Fibroblast of skin of back (primary cell): ENCODE results near the gene PPP2R5B. TPM values are rescaled to one million over a fixed set of nuclear protein-coding genes. Genes with fewer than 3 reads are reported as not detected.
A peak's percentile ranks its signal among the peaks of the same experiment; 100 is the strongest.

Experiments used
- DNase-seq: peaks from one replicate; pipeline ENCODE4 v3.0.0-alpha.2; 2013
- polyA plus RNA-seq, 2 experiments: library from polyadenylated mRNA; unstranded; fragments of 120-200 nt; gene quantifications; one replicate each; pipeline ENCODE4 v1.2.1, GENCODE V29; 2013; ENCODE audit not compliant: insufficient read length in 2 of 2

Gene PPP2R5B
- polyA plus RNA-seq (2013, experiment 1 of 2; ENCODE audit: insufficient read length) = 39.3 TPM
- polyA plus RNA-seq (2013, experiment 2 of 2; ENCODE audit: insufficient read length) = 28.4 TPM

- peak; percentile 97 for DNase-seq
These were observed at the start of gene PPP2R5B for GRCh38 chr11:64923944-64924909. Gene PPP2R5B (plus strand): TSS chr11:64924689. CDS start chr11:64925735, 1,046 bp downstream.

DNA sequence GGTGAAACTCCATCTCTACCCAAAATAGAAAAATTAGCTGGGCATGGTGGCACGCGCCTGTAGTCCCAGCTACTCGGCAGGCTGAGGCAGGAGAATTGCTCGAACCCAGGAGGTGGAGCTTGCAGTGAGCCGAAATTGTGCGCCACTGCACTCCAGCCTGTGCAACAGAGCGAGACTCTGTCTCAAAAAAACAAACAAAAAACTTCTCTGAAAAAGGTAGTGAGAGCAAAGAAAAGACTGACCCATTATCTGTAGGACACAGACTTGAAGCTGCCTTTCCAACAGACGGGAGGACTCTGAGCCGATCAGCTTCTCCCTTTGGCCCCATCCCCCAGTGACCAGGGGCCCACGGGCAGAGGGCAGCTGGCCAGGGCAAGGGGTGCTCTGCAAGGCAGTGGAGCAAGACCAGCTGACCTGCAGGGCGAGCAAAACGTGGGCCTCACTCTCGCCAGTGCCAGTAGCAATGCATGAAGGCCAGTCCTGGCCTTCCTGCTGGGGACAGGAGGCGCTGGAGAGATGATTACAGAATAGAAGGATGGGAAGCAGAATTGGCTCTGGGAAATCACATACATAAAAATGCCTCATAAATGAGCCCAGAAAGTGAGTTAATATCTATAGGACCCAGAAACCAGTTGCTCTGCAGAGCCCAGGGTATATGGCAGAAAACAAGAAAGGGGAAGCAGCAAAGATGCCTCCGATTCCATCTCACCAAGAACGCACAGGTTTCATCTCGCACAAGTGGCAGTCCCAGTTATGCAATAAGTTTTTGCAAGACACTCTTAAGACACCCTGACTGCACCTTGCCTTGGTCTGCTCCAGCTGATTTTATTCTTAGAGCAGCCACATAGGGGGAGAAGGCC, 48.9 kb upstream of the PPP2R5B start:
- no peak for DNase-seq

DNA sequence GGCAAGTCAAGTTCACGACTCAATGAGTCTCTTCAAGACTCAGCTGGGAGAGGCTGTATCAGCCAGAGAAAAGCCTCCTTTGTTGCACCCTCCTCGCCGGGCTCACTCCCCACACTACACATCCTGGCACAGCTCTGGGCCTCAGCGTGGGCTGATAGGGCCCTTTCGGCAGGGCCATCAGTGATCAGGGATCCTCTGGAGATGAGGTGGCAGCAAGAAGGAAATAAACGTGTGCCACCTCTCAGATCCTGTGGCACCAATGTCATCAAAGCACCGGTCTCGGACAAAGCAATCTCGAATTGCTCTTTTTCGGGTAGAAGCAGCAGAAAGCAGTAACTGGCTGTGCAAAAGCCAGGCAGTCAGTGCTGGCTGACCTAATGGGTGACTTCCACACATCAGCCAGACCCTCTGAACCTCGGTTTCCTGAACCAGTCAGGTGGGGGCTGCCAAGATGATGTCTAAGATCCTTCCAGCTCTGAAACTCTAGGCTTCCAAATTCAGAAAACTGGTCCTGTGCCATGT, 48.2 kb upstream of the PPP2R5B start:
- DNase-seq = no peak

- peak; percentile 93 for DNase-seq
These were observed 47.6 kb upstream of the PPP2R5B start for GRCh38 chr11:64876835-64877341.

GRCh38 chr11:64877390-64878222, 46.9 kb upstream of the PPP2R5B start:
- no peak for DNase-seq

DNA sequence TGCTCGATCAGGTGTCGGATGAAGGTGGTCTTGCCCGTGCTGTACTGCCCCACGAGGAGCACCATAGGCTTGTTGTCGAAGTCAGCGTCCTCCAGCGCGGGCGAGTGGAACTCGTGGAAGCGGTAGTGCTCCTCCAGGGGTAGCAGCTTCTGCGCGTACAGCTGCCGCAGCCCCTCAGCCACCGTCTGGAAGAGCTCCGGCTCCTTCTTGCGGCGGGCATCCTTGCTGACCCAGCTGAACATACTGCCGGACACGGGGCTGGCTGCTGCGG, 46.3 kb upstream of the PPP2R5B start:
- no peak for DNase-seq

GRCh38 chr11:64878494-64879243, 45.8 kb upstream of the PPP2R5B start, which contains the start of gene EHD1:
Gene EHD1 (minus strand): TSS chr11:64878621. CDS start chr11:64878464, 157 bp downstream.
- DNase-seq = peak; percentile 95

DNA sequence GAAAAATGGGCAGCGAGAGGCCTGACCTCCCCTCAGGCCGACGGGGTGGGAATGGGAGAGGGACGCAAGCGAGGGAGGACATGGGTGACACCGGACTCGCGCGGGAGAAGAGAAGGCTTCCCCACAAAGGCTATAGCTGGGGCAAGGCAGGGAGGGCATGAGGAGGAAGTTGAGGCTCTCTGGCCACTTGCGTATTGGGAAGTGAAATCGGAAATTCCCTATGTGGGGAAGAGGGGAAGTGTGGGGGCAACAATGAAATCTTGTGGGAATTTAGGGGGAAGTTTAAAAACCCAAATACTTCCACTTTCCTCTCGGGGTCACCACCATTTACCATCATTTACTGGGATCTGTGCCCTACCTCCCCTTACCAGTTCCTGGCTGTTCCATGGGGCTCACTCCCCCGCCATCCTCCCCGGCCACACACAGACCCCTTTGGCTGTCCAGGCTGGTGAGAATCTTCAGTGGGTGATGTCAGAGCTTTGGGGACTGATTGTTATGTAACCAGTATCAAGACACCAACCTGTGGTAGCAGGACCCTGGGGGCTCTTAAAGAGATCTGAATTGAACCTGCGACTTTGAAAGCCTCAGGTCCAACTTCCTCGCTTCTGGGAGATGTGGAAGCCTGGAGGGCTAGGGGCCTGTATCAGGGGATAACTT, 45.1 kb upstream of the PPP2R5B start:
- no peak for DNase-seq

GRCh38 chr11:64880240-64881001, 44.1 kb upstream of the PPP2R5B start:
- no peak for DNase-seq

- no peak for DNase-seq
These were observed 43.0 kb upstream of the PPP2R5B start for GRCh38 chr11:64881476-64881875.

DNA sequence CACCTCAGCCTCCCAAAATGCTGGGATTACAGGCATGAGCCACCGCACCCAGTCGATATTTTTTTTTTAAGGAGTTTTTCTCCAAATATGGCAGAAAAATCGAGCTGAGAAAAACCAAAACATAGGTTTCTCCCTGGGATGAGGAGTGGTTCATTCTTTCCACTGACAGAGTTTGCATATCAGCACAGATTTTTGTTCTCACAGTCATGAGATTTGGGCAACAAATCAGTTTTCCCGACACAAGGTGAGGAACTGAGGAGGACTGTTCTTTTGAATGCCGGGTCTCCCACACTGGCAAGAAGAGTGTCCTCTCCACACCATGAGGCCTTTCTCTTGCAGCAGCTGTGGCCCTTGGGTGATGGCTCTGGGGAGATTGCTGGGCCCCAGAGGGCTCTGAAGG, 42.2 kb upstream of the PPP2R5B start:
- DNase-seq = peak; percentile 24

DNA sequence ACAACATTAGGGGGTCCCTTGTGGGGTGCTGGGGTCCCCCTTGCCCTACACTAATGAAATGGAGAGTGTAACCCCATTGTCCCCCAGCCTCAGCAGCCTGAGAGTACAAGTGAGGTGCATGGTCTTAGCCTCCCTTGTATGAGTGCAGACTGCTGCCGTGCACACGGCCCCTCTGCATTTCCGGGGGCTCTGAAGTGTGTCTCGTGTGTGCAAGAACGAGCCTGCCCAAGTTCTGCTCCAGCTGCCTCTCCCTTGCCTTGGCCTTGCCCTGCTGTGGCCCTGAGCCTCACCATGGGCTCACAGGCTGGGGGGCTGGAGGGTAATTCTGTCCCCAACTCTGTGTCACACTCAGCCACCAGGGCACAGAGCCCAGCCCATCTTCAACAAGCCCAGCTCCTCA, 40.9 kb upstream of the PPP2R5B start:
- DNase-seq = no peak

DNA sequence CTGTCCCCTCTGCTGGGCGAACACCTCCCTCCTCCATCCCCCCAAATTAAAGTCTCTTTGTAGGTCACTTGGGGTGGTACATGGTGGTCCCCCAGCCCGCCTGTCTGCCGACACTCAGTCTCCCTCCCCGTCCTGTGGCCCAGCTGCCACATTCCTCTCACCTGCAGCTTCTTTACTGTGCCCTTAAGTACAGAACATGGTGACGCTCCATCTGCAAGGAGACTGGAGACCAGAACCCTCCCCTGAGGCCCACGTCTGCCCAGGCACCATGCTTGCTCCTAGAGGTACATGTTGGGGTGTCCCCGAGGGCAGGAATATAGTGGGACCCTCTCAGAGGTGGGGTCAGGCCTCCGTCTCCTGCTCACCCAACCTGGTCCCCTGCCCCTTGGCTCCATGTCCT, 40.5 kb upstream of the PPP2R5B start:
- DNase-seq = no peak

GRCh38 chr11:64885367-64886286, 38.9 kb upstream of the PPP2R5B start:
- peak; percentile 54 for DNase-seq

DNA sequence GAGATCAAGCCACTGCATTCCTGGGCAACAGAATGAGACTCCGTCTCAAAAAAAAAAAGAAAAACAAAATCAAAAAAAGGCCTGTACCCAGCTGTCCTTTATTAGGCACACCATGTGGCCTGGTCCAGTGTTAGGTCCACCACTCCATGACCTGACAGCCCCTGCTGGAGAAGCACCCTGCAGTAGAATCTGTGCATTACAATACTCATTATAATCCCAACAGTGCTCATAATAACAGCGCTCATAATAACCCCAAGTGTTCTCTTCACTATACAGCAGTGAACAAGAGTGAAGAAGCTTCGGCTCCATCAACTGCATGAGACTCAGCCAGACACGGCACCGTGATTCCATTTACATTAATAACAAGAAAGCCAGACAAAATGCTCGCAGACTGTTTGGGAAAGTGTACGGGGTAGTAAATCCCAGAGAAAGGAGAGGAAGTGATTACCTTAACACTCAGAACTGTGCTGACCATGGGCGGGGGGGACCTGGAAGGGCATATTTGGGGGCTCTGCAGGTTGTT, 37.2 kb upstream of the PPP2R5B start:
- DNase-seq = no peak

- peak; percentile 61 for DNase-seq
These were observed 36.6 kb upstream of the PPP2R5B start for GRCh38 chr11:64887757-64888405.

DNA sequence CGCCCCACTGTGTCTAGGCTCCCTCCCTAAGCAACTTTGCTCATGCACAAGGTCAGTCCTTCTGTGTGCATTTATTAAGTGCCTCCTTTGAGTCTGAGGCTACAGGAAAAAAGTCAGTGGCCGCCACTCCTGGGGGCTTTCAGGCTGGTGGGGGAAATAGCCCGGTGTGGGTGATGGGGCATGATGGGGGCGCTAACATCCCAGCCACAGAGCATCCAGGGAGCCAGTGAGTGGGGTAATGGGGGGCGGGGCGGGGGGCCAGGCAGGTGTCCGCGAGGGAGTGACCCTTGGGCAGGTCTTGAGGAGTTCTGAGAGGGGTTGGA, 36.1 kb upstream of the PPP2R5B start:
- DNase-seq = no peak
